Measurements from ENCODE around the gene ATOH7. TPM values are rescaled to one million over a fixed set of nuclear protein-coding genes. Genes with fewer than 3 reads are reported as not detected.

The ATOH7 gene
- polyA plus RNA-seq, 1 experiment = 0.05 TPM

DNA sequence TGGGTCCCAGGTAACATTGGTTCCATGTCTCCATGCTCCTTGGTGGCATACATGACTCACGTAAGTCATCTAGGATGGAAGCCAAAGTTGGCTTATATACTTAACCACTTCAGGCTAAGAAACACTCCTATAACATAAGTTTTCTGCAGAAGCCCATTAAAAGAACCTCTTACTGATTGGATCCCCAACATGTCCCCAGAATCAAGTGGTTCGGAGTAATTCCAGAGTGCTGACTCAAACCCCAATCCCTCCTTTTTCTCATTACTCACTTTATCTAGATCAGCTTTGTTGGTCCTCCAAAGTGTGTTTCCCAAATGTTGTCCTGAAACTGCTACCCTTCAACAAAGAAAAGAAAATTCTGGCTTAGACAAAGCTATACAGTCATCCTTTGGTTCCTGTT lies 10.1 kb upstream of the ATOH7 start:
- TF ChIP-seq, protein P1, sequence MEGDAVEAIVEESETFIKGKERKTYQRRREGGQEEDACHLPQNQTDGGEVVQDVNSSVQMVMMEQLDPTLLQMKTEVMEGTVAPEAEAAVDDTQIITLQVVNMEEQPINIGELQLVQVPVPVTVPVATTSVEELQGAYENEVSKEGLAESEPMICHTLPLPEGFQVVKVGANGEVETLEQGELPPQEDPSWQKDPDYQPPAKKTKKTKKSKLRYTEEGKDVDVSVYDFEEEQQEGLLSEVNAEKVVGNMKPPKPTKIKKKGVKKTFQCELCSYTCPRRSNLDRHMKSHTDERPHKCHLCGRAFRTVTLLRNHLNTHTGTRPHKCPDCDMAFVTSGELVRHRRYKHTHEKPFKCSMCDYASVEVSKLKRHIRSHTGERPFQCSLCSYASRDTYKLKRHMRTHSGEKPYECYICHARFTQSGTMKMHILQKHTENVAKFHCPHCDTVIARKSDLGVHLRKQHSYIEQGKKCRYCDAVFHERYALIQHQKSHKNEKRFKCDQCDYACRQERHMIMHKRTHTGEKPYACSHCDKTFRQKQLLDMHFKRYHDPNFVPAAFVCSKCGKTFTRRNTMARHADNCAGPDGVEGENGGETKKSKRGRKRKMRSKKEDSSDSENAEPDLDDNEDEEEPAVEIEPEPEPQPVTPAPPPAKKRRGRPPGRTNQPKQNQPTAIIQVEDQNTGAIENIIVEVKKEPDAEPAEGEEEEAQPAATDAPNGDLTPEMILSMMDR (IDR thresholded peaks at IDR 0.05; ENCODE audit: insufficient read depth, low read depth, low read length) = no peak
- POLR2A ChIA-PET = no interaction called here
- CTCF ChIA-PET = no interaction called here
- no peaks in the 10 kb centered on the region for H3K36me3 ChIP-seq (ENCODE audit: control insufficient read depth, insufficient read depth, low read length)
- H3K27me3 ChIP-seq (ENCODE audit: control insufficient read depth, insufficient read depth, low read length) = peaks cover 7% of the 10 kb centered on the region; the same call in 1 of the 2 replicates
- DNase-seq (ENCODE audit: low read depth) = no peak
- H3K4me3 ChIP-seq (ENCODE audit: low read depth, low read length) = no peak overlapping the region

DNA sequence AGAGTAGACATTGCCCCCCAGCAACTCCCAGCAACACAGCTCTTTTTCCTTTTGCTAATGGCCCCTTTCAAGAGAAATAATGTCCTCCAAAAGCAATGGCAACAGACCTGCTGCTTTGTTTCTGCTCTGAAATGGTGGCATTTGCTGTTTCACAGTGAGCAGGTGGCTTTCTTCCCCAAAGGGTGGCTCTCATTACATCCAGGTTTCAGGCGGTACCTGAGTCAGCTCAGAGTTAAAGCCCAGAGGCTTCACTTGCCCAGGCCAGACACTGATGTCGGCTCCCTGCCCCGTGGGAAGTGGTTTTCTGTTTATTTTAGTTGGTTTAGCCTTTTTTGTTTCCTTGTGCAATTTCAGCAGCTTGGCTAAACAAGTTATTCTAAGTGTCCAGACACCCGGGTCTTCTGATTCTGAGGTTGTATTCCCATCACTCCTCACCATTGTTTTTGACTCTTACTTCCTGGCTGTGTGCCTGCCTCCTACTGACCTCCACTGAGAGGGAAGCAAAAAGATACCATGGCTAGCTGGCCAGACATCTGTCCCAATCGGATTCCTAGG lies 7.8 kb upstream of the ATOH7 start:
- H3K27me3 ChIP-seq (ENCODE audit: control insufficient read depth, insufficient read depth, low read length) = peaks cover 5% of the 10 kb centered on the region; the same call in 1 of the 2 replicates
- no peaks in the 10 kb centered on the region for H3K36me3 ChIP-seq (ENCODE audit: control insufficient read depth, insufficient read depth, low read length)
- no peak overlapping the region for H3K4me3 ChIP-seq (ENCODE audit: low read depth, low read length)
- ChIA-PET POLR2A (no interaction called here), CTCF (interaction anchor here (0.6 kb wide), 2 partner anchors 109 to 316 kb away, joined by 4 read pairs; no protein-coding TSS in a partner anchor)
- TF ChIP-seq, protein P1 (IDR thresholded peaks at IDR 0.05; ENCODE audit: insufficient read depth, low read depth, low read length) = no peak
- no peak for DNase-seq (ENCODE audit: low read depth)

DNA sequence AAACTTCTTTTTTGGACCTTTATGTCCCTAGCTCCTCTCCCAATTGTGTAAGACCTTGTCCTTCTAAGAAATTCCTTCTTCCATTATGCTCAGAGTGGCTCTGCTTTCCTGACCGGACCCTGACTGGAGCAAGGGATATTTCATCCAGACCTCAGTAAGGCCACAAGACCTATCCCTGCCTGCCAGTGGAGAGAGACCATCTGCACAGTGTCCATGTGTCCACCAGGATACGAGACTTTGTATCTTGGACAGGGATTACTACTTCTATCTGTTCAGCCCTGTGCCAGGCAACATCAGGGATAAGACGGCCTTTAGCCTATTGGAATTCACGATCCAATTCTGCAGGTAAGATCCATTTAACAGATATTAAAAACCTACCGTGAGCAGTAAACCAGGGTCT lies 7.2 kb upstream of the ATOH7 start:
- TF ChIP-seq, protein P1 (IDR thresholded peaks at IDR 0.05; ENCODE audit: insufficient read depth, low read depth, low read length) = no peak
- CTCF ChIA-PET = interaction anchor here (0.6 to 1.6 kb wide), 2 partner anchors 7 to 316 kb away, joined by 3 to 4 read pairs; no protein-coding TSS in a partner anchor
- POLR2A ChIA-PET = no interaction called here
- no peak for DNase-seq (ENCODE audit: low read depth)
- Histone ChIP-seq H3K27me3 (ENCODE audit: control insufficient read depth, insufficient read depth, low read length) (peaks cover 5% of the 10 kb centered on the region; the same call in 1 of the 2 replicates), H3K36me3 (ENCODE audit: control insufficient read depth, insufficient read depth, low read length) (no peaks in the 10 kb centered on the region), H3K4me3 (ENCODE audit: low read depth, low read length) (no peak overlapping the region)

DNA sequence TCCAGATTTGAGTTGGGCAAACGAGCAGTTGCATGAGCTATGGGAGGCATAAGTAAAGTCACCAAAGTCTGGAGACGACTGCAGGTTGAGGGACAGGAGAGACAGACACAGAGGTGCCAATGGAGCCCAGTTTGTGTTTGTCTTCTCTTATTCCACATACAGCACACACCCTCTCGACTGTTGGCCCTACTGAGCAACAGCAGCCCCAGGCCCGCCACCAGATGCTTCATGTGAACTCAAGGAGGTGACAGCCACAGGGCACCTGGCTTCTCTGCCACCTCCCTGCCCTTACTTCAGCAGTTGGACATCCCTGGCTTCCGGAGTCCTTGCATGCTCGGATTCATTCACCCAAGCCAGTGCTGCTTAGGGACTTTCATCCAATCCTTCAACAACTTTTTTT lies 6.5 kb upstream of the ATOH7 start:
- ChIA-PET CTCF (interaction anchor here (1.6 kb wide), 1 partner anchor 8 kb away, joined by 3 read pairs; no protein-coding TSS in a partner anchor), POLR2A (no interaction called here)
- Histone ChIP-seq H3K27me3 (ENCODE audit: control insufficient read depth, insufficient read depth, low read length) (peaks cover 3% of the 10 kb centered on the region; the same call in 1 of the 2 replicates), H3K4me3 (ENCODE audit: low read depth, low read length) (no peak overlapping the region), H3K36me3 (ENCODE audit: control insufficient read depth, insufficient read depth, low read length) (no peaks in the 10 kb centered on the region)
- TF ChIP-seq, protein P1 (IDR thresholded peaks at IDR 0.05; ENCODE audit: insufficient read depth, low read depth, low read length) = no peak
- DNase-seq (ENCODE audit: low read depth) = no peak

DNA sequence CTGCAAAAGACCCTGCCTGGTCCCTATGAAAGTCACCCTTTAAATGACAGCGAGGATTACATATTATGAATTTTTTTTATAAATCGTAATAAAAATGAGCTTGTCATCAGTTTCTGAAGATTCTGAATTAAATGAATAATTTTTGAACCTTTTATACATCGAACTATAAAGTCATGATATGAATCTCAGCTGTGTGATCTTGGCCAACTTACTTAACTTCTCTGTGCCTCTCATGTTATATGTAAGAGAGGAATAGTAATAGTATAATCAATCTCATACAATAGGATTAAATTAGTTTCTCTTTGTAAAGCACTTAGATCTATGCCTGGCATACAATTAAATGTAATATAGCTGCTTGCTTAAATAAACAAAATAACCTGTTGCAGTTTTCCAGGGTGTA lies 5.3 kb upstream of the ATOH7 start:
- TF ChIP-seq, protein P1 (IDR thresholded peaks at IDR 0.05; ENCODE audit: insufficient read depth, low read depth, low read length) = no peak
- CTCF ChIA-PET = interaction anchor here (0.6 kb wide), 1 partner anchor 281 kb away, joined by 4 read pairs; no protein-coding TSS in a partner anchor
- POLR2A ChIA-PET = no interaction called here
- DNase-seq (ENCODE audit: low read depth) = no peak
- Histone ChIP-seq H3K4me3 (ENCODE audit: low read depth, low read length) (no peak overlapping the region), H3K36me3 (ENCODE audit: control insufficient read depth, insufficient read depth, low read length) (no peaks in the 10 kb centered on the region), H3K27me3 (ENCODE audit: control insufficient read depth, insufficient read depth, low read length) (peaks cover 3% of the 10 kb centered on the region; the same call in 1 of the 2 replicates)

All from BJ (cell line).